GM04503 (cell line): ENCODE data around the gene FLT4.

Source experiments
- DNase-seq: peaks from one replicate; pipeline ENCODE4 v3.0.0-alpha.2; 2012; ENCODE audit warnings: low read depth

FLT4 gene

DNA sequence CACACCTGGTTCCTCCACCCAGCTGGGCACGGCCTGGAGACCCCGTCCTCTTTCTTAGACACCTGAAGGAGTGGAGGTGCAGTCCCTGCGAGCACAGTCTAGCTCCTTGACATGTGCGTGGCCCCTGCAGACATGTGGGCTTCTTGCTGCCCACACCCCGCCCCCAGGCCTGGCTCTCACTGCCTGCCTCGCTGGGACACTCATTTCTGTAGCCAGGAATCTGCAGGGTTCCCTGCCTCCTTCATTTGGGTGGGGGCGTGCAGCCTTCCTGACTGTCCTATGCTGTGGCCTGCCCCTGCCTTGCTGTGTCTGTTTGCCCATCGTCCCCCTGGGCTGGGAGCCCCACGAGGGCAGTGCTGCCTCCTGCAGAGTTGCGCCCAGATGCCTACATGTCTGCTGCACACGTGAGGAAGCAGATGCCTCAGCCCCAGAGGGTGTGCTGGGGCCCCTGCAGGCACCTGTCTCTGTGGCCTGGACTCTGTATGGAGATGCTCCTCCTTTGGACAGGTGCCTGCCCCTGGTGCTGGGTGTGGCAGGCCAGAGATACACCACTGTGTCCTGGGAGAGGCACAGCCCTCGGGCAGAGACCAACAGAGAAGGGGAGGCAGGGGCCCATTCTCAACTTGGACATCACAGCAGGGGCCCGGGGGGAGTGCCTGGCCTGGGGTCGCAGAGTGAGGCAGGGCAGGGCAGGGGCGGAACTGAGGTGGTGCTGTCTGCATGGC, 22.6 kb downstream of the FLT4 start:
- DNase-seq: no peak

DNA sequence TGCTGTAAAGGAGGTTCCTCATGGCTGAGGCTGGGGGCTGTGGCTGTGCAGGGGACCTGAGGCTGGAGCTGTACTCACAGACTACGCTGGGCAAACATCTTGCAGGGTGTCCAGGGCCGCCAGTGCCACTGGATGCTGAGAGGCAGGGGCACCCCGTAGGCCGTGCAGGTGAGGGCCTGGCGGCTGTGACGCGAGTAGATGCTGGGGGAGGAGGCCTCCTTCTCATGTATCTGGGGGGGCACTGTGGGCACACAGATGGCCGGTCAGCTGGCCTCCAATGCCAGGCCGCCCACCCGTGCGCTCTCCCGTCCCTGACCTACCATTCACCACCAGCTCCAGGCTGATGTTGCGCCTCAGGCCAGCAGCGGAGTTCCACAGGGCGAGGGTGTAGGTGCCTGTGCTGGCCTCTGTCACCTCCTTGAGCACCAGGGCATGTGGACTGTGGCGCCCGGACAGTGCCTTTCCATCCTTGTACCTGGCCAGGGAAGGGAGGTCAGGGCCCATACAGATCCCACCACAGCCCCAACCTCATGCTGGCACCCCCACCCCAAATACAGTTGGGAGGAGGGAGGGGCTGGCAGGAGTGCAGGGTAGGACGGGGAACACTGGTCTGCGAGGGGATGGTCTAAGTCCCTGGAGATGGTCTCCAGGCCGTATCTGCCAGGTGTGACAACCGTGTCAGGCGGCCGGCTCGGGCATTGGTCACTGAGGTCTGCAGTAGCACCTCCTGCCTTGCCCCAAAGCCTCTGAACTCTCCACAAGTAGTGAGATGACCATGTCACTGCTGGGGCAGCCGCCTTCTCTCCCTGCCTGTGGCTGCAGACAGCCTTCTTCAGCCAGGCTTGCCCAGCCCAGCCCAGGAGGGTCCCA, 23.4 kb downstream of the FLT4 start:
- no peak for DNase-seq

DNA sequence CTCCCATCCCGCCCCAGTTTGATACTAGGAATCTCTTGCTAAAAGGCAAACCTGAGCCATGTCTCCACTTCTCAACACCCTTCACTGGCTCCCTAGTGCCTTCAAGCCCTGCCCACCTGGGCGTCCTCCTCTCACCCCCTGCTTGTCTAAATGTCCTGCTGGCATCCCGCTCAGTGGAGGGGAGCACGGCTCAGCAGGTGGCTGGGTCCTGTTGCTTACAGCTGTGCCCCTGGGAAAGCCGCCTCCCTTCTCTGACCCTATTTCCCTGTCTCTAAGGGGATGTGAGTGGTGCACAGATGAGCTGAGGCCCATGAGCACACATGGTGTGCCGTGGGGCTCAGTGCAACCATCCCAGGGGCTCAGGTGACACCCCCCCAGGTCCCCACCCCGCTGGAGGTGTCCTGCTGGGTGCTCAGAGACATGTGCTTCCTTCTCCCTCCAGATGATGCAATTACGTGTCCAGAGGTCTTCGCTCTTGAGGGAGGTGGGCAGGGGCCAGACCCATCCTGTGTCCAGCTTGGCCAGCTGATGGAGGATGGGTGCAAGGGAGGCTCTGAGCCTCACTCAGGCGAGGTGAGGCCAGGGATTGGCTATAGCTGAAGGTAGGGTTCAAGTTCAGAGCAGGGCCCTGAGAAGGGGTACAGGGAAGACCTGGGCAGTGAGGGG, 24.1 kb downstream of the FLT4 start:
- DNase-seq: no peak

DNA sequence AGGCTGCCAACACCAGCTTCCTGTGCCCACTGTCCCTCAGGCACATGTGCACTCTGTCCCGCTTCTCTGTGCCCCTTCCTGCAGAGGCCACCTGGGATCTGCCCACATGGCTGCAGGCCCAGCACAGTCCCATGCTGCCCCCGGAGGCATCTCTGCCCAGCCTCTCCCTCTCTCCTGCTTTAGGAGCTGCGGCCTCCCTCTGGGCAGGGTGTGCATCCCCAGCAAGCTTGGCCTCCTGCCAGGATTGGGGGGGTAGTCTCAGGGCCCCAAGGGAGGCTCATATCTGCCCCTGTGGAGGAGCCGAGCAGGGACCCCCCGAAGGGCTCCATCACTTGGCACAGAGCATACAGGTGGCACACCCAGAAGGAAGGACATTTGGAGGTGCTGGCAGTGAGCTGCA, 24.8 kb downstream of the FLT4 start:
- no peak for DNase-seq

DNA sequence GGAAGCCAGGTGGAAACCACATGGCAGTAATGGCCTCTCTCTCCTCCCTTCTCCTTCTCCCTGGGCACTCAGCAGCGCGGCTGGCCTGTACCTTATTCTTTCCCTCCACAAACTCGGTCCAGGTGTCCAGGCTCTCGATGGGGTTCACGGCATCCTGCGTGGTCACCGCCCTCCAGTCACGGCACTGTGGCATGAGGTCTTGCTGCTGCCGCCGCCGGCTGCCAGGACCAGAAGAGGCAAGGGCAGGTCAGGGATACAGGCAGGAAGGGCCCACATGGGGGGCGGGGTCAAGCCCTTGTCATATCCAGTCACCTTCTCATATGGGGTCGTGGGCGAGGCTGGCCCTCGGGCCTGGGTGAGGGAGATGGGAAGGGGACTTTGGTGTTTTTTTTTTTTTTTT, 25.6 kb downstream of the FLT4 start:
- DNase-seq: no peak

DNA sequence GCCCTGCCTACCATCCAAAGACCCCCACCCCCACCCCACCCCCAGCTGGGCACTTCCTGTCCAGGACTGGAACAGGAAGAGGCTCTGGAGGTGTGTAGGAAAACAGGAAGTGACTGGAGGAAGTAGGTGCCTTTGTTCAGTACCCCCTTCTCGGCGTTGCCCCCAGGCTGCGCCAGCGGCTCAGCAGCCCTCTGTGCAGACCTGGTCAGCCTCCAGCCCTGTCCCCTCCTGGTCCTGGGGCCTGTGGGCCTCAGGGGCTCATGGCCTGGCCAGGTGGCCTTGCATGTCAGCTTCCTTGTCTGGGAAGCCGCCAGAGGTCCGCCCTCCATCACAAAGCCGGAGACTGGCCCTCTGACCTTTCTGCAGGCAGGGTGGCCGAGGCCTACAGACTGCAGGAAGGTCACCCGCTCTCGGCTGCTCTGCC, 26.0 kb downstream of the FLT4 start:
- DNase-seq: no peak

DNA sequence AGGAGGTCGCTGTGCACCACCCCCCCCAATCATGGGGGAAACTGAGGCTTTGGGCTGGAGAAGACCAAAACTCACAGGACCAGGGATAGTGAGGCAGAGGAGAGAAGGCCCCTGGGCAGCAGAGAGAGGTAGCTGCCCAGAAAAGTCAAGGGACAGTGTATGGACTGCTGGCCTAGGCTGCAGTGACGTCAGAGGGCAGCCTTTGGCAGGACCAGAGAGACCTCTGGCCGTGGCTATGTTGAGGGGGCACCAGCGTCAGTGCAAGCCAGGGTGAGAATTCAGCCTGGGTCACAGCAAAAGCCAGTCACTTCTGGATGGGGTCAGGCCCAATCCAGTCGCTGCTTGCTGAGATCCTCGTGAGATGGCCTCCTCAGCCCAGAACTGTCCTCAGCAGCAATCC, 26.5 kb downstream of the FLT4 start:
- DNase-seq: no peak

DNA sequence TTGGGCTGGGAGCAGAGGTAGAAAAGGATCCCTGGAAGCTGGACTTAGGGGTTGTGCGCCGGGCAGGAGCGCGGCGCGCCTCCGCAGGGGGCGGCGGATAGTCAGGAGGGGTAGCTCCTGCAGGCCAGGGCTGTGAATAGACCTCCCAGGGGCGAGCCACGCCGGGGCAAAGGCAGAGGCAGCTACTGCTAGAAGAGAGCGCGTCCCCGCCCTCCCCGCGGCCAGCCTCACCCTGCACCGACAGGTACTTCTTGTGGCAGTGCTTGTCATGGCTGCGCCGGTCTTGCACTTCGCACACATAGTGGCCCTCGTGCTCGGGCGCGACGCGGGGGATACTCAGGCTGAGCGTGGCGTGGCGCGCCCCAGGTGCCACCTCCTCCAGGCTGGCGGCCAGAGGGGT, 28.1 kb downstream of the FLT4 start:
- DNase-seq: no peak

DNA sequence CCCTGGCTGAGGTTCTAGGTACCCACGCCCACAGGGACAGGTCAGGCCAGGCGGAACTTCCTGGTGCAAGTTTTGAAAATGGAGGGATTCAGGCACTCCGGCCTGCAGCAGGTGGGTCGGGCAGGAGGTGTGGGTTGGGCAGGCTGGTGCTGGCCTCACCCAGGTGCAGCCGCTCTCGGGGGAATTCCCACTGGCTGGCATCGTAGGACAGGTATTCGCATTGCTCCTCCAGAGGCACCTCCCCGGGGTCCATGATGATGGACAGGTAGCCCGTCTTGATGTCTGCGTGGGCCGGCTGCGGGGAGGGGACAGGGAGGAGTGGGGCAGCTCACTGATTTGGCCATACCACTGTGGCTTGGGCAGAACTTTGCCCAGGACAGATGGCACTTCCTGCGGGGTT, 29.4 kb downstream of the FLT4 start:
- no peak for DNase-seq

DNA sequence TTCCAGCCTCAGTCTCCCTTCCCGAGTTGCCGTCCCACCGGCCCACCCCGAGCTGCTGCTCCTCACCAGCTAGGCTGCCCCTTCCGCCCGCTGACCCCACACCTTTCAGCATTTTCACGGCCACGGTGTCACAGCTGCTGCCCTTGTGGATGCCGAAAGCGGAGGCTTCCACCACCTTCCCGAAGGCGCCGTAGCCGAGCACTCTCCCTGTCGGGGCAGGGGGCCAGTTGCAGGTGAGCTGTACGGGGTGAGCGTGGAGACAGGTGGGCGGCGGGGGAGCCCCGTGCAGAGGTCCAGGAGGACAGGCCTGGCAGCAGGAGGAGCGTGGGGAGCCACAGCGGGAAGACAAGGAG, 29.9 kb downstream of the FLT4 start:
- DNase-seq: no peak

DNA sequence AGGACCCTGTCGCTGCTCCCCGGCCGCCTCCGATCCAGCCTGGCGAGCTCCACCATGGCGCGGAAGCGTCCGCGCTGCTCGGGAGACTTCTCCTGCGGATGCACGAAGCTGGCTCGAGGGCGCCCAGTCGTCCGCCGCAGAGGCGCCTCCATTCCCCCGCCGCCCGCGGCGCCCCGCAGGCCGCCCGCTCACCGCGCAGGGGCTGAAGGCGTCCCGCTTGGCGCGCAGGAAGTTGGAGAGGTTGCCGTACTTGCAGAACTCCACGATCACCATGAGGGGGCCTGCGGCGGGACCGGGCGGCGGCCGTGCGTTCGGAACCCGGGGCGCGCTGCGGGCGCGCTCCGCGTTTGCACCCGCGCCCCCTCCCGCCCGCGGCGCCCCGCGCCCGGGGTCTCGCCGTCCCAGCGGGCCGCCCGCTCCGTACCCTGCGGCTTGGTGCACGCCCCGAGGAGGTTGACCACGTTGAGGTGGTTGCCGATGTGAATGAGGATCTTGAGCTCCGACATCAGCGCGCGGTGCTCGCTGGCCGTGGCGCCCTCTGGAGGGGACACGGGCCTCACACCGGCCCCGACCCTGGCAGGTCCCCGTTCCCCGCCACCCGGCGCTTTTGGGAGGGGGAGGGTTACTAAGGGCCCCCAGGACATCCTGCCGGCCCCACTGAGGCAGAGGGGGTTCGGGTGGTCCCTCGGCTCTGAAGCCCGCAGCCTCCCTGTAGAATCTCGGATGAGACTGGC, 30.4 kb downstream of the FLT4 start:
- DNase-seq: no peak

DNA sequence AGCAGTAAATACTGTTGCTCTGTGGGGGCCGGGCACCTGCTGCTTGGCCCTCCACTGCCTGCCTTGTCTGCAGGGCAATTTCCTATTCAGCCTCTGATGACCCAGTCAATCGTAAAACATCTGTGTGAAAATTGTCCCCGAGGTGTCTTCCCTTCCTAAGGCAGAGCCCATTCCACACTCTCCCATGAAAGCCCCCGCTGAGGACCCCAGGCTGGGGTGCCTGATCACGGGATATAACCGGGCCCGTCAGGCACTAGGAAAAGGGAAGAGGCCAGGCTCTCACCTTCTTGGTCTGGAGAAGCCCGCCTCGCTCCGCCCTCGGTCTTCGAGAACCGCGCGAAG, 30.9 kb downstream of the FLT4 start:
- no peak for DNase-seq

DNA sequence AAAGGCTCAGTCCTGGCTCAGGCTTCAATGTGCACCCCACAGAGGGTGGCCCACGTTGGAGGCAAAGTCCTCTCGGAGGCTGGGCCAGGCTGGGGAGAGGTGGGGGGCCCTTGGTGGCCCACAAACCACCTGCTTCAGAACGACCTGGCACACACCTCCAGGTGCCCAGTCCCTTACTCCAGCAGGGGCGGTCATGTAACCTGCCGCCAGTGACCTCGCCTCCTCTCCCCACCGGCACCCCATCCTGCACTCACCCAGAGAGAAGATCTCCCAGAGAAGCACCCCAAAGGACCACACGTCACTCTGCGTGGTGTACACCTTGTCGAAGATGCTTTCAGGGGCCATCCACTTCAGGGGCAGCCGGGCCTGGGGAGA, 35.6 kb downstream of the FLT4 start:
- DNase-seq: no peak

DNA sequence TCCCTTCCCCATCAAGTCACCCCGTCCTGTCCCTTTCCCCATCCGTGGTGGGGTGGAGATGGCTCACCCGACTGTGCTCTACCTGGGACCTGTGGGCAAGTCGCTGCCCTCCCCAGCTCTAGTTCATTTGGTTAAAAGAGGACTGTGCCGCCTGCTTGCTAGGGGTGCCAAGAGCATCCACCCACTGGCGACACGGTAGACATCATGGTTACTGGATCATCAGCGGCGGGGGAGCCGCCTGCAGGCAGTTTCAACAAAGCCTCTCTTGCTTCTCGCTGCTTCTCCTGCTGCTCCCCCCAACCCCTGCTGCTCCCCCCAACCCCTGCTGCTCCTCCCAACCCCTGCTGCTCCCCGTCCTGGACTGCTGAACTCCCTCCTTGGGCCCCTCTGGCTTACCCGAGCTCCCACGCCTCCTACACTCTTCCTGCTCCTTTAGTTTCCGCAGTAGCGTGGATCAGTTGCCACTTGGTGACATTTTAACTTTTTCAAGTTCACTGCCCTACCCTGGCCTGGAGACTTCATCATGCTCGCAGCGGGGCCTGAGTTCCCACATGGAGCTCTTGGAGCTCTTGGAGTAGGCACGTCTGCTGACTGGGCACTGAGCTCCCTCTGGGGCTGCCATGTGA, 36.1 kb downstream of the FLT4 start:
- no peak for DNase-seq

DNA sequence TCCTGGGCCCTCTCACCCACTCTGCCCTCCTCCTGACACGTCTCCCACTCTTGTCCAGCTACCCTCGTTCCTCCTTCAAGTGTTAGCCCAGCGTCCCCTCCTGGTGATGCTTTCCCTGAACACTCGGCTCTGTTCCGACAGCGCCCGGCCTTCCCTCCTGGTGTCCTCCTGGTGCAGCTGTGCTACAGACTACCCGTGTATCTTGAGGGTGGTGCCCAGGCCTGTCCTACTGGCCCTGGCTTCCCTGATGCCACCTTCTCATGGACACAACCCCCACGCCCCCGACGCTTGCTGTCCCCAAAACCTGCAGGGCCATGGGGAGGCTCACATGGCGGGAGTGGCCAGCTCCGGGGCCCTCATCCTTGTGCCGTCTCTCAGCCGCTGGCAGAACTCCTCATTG, 36.7 kb downstream of the FLT4 start:
- DNase-seq: no peak

DNA sequence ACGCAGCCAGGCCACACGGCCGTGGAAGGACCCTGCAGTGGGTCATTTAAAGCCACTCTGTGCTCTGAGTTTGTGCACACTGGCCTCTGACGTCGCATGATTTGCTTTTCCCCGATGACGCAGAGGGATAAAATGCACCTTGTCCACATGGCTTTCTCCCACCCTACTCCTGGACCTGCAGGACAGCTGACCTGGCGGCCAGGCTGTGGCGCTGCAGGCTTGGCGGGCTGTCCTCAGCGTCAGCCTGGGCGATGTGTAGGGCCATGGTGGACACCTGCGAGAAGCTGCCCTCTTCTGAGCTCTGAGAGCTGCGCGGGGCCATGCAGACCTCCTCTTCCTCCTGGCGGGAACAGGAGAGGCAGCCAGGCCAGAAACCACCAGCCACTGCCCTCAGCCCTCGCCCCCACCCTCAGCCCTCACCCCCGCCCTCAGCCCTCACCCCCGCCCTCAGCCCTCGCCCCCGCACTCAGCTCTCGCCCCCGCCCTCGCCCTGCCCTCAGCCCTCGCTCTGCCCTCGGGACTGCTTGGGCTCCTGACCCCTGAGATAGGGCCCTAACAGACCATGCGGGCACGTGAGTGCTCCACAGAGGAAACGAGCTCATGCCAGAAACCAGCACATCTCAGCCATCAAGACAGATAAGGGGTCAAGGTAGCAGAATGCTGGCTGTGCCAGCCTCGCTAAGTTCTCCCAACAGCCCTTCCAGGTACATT, 38.1 kb downstream of the FLT4 start:
- no peak for DNase-seq

DNA sequence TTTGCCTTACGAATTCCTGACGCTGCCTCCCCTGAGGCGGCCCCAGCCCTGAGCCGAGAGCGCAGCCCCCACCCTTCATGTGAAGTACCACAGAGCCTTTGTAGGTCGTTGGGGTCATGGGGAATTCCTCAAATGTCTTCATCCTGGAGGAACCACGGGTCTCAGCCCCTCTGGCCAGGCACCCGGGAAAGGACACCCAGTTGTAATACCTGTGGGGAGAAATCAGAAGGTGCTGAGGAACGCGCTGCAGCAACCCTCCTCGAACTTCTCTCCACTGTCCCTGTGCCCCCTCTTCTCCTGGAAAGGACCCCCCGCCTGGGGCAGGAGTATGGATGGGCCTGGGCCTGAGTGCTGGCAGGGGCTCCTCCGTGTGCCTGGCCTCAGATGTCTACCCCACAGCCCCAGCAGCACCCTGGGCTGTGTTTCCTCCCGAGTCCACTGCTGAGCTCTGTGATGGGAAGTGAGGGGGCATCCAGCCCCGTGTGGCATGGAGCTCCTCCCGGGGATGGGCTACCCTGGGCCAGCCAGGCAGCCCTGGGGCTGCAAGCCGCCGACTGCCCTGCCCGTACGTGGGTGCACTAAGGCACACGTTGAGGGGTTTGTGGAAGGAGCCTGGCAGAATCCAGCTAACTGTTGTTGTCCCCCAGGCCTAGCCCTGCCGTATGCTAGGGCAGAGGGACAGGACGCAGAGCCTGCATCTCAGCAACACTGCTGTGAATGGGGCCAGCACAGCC, 39.4 kb downstream of the FLT4 start:
- no peak for DNase-seq

DNA sequence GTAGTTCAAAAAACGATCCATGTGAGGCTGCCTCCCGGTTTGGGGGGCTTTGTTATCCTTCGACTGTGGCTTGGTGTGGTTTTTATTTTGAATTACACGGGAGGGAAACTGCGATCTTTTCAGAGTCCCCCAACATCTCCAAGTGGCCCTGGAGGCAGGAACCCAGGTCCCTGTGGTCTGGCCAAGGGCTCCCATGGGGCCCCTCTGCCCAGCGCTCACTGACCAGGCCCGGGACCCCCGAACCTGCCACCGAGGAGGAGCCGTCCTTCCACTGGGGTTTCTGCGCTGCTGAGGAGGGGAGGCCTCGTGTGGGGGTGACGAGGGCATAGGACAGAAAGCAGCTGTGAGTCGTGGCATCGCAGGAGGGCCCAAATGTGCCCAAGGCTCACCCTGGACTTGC, 40.0 kb downstream of the FLT4 start:
- DNase-seq: no peak

DNA sequence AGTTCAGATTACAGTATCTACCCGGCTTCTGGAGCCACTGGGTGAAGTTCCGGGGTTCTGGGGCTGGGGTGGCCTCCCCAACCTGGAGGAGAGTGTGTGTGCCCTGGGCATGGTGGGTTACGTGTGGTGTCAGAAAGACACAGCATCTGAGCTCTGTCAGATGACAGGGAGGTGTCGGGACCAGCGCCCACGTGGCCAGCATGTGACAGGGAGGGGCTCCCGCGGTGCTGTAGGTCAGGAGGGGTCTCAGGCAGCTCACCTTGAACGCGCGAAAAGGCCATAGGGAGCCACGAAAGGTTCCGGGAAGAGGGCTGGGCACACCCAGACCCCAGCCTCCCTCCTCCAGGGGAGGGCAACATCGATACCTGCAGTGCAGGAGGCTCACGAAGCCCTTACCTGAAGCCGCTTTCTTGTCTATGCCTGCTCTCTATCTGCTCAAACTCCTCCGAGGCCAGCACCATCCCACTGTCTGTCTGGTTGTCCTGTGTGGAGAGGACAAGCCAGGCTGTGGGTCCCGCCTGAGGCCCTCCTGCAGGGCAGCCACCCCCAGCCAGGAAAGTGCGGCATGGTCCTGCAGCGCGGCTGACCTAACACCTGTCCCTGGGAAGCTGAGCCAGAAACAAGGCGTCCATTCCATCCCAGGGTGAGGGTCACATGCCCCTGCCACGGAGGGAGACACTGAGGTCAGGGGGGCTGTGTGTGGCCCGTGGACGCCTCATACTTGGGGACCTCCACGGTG, 40.7 kb downstream of the FLT4 start:
- DNase-seq: no peak
